NCI-H82 treated with DMSO at 0.1 percent for 48 hours (cell line): ENCODE data around the gene IGFBP4.

Source experiments
- DNase-seq: peaks from one replicate; lab custom pipeline; 2025; ENCODE audit not compliant: unreplicated experiment; lab: John Stamatoyannopoulos, UW

IGFBP4 gene

GRCh38 chr17:40431231-40431602, 12.0 kb upstream of the IGFBP4 start:
- DNase-seq: no peak

- no peak for DNase-seq
Observed at GRCh38 chr17:40432864-40433528, 10.3 kb upstream of the IGFBP4 start.

GRCh38 chr17:40433551-40434415, 9.5 kb upstream of the IGFBP4 start:
- DNase-seq: no peak

GRCh38 chr17:40436636-40437035, 6.6 kb upstream of the IGFBP4 start:
- DNase-seq: no peak

- DNase-seq: no peak
Observed at GRCh38 chr17:40437095-40437732, 6.0 kb upstream of the IGFBP4 start.

GRCh38 chr17:40440166-40440565, 3.1 kb upstream of the IGFBP4 start:
- no peak for DNase-seq

GRCh38 chr17:40442392-40443195, 656 bp upstream of the IGFBP4 start:
- no peak for DNase-seq

GRCh38 chr17:40443988-40444899, 994 bp downstream of the IGFBP4 start:
- DNase-seq: no peak

- no peak for DNase-seq
Observed at GRCh38 chr17:40445751-40446468, 2.7 kb downstream of the IGFBP4 start.

GRCh38 chr17:40447148-40447644, 3.9 kb downstream of the IGFBP4 start:
- no peak for DNase-seq

- no peak for DNase-seq
Observed at GRCh38 chr17:40447806-40448205, 4.6 kb downstream of the IGFBP4 start.

- no peak for DNase-seq
Observed at GRCh38 chr17:40448213-40448638, 5.0 kb downstream of the IGFBP4 start.

GRCh38 chr17:40448639-40449261, 5.5 kb downstream of the IGFBP4 start:
- peak; percentile 76 for DNase-seq

- DNase-seq: no peak
Observed at GRCh38 chr17:40450175-40450574, 6.9 kb downstream of the IGFBP4 start.

- no peak for DNase-seq
Observed at GRCh38 chr17:40451420-40451819, 8.2 kb downstream of the IGFBP4 start.

GRCh38 chr17:40452216-40452787, 9.1 kb downstream of the IGFBP4 start:
- no peak for DNase-seq

- no peak for DNase-seq
Observed at GRCh38 chr17:40452921-40453378, 9.7 kb downstream of the IGFBP4 start.

- DNase-seq: no peak
Observed at GRCh38 chr17:40453881-40454612, 10.8 kb downstream of the IGFBP4 start.
